ENCODE data around the gene FBXO40. TPM values are rescaled to one million over a fixed set of nuclear protein-coding genes. Genes with fewer than 3 reads are reported as not detected.
"Not testable (repeated sequence)": the region's sequence is repeated elsewhere in the genome, so short reads cannot be mapped to it uniquely, and the experiment has no call there.

FBXO40 gene, protein sequence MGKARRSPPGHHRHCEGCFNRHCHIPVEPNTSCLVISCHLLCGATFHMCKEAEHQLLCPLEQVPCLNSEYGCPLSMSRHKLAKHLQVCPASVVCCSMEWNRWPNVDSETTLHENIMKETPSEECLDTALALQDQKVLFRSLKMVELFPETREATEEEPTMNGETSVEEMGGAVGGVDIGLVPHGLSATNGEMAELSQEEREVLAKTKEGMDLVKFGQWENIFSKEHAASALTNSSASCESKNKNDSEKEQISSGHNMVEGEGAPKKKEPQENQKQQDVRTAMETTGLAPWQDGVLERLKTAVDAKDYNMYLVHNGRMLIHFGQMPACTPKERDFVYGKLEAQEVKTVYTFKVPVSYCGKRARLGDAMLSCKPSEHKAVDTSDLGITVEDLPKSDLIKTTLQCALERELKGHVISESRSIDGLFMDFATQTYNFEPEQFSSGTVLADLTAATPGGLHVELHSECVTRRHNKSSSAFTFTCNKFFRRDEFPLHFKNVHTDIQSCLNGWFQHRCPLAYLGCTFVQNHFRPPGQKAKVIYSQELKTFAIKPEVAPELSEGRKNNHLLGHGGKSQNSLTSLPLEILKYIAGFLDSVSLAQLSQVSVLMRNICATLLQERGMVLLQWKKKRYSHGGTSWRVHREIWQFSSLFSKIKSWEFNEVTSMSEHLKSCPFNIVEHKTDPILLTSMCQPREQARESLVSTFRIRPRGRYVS
- polyA plus RNA-seq (ENCODE audit: insufficient read length in 3 of 3), result under 1 TPM in 1 of 3 donors, not detected in 2; 0.03 TPM
- long read RNA-seq, donor 1, result 0 reads
- long read RNA-seq, donor 2, result 0 reads
- long read RNA-seq, donor 3, result 0 reads
- long read RNA-seq, donor 4, result 0 reads
- long read RNA-seq, donor 5, result 0 reads
- long read RNA-seq, donor 6, result 0 reads
- long read RNA-seq, donor 7, result 0 reads
- long read RNA-seq, donor 8, result 0 reads
- long read RNA-seq, donor 9, result 0 reads
- long read RNA-seq, donor 10, partial matches to known transcripts, result 130 of 130 reads
- long read RNA-seq, donor 10, other reads (novel, unspliced or antisense), result 0 of 130 reads
- long read RNA-seq, donor 11, result 0 reads
- long read RNA-seq, donor 12, result 0 reads
- long read RNA-seq, donor 13, result 0 reads
- long read RNA-seq, donor 14, result 0 reads
- long read RNA-seq, donor 15, partial matches to known transcripts, result 18 of 18 reads
- long read RNA-seq, donor 15, other reads (novel, unspliced or antisense), result 0 of 18 reads
- long read RNA-seq, donor 16, result 0 reads

DNA sequence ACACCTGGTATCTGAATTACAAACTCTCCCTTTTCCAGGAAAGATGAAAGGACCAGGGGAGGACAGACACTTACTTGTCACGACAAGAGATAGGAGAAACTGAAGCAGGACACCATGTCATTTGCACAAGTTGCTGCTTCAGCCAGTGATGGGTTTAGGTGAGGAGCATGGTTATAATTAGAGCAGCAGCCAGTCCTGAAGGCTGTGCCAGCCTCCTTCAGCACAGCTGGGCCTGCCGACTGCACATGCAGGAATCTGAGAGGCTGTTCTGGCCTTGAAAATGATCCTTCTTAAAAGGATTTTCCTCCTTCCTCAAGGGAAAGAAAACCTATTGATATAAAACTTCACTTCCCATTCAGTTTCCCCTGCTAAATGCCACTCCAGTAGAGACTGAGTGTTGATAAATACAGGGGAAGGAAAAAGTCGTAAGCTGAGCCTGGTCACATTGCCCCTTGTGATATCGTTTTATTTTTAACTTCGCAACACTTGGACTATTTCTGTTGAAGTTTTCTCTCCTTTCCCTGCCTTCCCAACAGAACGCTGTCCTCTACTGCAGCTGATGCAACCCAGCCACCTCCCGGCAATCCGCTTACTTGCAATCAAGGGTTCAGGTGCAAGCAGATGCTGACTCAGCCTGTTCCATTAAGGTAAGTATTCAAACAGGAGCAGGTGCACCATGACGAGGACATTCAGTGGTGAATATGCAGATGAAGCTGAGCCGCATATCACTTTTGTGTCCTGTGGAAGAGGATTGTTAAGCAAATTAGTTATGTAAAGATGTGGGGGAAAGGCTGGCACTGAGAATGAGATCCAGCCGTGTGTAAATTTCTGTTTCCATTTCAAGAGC lies at the start of gene FBXO40:
FBXO40 (plus strand) TSS at position 524 of the 847 bp plus-strand sequence. CDS start 27,197 bp downstream, outside the sequence.
- DNase-seq, result no peak

DNA sequence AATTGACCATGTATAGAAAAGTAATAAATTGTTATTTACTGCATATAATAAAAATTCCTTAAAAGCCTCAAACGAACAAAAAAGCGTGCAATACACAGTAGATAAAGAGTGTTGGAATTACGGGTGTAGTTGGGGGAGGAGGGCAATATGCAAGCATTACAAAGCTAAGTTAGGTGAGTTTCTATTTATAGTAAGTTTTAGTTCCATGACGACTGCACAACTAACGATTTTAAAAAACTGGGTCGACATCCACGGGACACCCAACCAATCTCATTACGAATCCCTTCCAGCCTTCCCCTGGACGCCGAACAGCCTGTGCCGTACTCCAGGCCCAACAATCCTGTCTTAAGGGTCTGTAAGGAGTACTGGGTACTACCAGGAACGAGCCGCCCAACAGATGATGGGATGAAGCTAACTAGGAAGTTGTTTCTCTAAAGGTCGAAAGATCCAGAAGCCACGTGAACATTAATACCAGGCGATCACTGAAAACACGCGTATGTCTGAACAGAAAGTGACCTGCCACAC lies 48.1 kb upstream of the FBXO40 start:
- no peak for DNase-seq

DNA sequence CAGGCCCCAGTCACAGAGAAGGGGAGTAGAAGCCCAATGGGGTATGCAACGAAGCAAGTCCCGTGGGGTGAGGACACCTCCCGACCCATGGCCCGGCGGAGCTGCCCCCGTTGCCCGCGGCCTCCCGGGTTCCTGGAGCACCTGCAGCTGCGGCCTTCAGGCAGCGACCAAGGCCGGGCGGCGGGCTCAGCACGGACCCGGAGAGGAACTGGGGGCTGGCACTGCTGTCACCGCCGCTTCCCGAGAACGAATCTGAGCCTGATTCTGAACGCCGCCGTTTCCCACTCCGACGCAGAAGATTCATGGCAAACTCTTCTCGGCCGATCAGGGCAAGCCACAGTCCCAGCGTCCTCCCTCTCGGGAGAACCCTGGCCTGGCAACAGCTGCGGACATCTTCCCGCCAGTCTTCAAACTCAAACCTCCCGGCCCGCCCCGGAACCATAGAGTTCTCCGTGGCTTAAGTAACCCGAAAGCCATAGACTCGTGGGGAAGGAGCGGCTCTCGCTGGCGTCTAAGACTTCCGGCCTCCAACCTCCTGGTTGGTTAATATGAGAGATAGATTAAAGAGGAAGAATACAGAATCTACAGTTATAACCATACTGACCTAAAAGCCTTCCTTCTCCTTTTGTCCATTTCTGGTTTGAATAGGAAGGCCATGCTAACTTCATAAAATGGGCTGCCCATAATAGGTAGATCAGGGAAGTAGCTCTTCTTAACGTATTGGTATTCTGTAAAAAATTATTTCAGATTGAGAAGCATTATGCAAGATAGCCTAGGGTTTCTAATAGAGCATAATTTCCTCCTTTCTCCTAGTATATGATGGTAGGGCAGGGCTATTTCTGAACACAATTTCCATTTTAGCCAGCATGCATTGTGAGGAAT lies 47.4 kb upstream of the FBXO40 start, which contains the start of gene POLQ:
POLQ (minus strand) TSS at position 415 of the 882 bp plus-strand sequence; CDS start at position 304, 111 bp downstream.
- DNase-seq, result peak; percentile 94

DNA sequence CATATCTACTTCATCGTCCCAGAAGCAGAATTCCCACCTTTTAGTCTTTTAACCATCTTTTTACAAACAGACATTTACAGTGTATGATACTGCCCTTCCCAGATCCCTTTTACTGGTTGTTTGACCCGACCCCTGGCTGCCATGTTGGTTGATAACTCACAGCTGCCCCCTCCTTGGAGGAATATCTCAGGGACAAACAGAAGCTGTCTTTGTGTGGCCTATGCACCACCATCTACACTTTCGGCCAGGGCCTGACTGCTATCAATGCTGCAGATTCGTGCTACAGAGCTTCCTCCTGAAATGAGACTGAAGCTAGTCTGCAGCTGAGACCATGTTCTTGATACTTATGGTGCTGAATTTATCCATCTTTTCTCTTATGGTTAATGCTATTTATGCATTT lies 40.8 kb upstream of the FBXO40 start:
- DNase-seq, result no peak

DNA sequence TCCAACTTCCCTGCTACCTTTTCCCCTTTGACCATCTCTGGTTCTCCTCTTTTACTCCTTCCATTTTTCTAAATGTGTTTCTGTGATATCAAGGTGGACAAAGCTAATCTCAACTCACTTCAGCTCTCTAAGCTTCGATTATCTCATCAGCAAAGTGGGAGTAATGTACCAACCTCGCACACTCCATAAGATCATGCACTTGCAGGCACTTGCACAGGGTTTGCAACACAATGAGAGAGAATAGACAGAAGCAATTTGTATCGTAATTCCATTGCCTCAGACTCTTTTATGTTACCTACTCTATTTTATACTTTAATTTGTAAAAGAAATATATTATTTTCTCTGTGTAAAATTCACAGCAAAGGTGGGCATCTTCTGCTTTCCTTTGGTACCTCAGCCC lies 40.4 kb upstream of the FBXO40 start:
- no peak for DNase-seq

DNA sequence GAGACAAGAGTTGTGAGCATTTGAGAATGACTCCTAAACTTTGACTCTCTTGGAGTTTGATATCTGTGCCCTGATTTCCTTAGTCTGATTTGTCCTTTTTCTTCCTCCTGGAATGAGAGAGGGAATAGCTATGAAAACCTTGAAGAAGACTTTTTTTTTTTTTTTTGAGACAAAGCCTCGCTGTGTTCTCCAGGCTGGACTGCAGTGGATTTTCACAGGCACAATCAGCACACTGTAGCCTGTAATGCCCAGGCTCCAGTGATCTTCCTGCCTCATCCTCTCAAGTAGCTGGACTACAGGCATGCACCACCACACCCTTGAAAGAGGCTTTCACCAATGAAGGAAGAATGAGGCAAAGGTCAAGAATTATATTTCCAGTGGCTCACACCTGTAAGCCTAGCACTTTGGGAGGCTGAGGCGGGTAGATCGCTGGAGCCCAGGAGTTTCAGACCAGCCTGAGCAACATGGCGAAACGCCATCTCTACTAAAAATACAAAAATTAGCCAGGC lies 35.7 kb upstream of the FBXO40 start:
- no peak for DNase-seq

DNA sequence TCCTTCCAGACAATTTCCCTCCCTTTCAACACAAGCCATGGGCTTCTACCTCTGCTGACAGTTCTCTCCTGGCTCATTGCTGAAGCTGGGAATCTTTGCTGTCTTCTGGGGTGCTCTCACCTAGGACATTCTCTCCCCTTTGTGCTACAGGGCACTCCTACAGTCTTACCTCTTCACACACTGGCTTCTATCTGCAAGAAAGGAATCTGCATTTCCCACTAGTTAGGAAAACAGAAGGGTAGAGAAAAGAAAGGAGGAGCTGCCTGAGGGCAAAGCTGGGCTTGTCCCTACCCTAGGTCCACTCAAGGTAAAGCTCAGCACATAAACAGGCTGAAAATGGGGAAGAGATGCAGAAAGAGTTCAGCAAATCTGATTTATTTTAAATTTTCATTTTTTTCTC lies 31.0 kb upstream of the FBXO40 start:
- no peak for DNase-seq

DNA sequence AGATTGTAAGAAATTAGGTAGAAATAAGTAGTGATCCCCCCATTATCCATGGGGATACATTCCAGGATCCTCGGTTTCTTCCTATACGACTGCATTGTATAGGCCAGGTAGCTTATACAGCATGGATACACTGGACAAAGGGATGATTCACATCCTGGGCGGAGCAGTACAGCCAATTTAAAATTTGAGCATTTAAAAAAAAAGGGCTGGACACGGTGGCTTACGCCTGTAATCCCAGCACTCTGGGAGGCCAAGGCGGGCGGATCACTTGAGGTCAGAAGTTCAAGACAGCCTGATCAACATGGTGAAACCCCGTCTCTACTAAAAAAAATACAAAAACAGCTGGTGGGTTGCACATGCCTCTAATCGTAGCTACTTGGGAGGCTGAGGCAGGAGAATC lies 26.4 kb upstream of the FBXO40 start:
- no peak for DNase-seq

DNA sequence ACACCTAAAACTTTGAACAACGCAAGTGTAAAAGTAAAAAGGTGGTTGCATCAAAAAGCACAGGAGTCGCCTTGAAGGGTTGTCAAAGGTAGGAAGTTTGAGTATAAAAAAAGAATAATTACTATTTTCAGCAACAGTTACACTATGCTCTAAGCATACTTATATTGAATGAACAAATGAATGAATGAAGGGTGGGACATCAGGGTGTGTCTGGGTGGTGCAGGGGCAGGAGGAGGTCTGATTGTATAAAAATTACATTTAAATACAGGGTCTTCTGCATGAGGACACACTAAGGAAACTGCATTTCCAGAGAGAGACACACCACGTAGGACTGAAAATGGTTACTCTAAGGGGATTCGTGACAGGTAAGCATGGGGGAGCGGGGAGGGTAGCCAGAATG lies 25.5 kb upstream of the FBXO40 start, which contains the start of gene ARGFX:
ARGFX (plus strand) TSS at position 301 of the 400 bp plus-strand sequence. CDS start 2,765 bp downstream, outside the sequence.
- no peak for DNase-seq

DNA sequence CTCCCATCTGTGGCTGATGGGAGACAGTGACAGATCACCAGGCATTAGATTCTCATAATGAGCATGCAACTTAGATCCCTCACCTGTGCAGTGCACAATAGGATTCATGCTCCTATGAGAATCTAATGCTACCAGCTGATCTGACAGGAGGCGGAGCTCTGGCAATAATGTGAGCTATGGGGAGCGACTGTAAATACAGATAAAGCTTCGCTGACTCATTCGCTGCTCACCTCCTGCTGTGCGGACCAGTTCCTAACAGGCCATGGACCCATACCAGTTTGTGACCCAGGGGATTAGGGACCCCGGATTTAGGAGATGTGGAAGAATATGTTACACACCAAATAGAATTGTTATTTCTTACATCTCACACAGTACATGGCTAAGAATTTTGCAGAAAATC lies 18.7 kb upstream of the FBXO40 start:
- no peak for DNase-seq

DNA sequence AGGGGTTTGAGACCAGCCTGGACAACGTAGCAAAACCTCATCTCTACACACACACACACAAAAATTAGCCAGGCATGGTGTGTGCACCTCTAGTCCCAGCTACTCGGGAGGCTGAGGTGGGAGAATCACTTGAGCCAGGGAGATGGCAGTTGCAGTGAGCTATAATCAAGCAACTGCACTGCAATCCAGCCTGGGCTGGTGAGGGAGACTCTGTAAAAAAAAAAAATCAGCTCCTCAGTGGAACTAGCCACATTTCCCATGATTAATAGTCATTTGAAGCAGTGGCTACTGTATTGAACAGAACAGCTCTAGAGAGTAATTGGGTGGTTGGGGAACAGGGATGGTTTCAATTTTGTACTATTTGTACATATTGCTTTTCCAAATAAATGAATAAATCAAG lies 11.5 kb upstream of the FBXO40 start:
- no peak for DNase-seq

DNA sequence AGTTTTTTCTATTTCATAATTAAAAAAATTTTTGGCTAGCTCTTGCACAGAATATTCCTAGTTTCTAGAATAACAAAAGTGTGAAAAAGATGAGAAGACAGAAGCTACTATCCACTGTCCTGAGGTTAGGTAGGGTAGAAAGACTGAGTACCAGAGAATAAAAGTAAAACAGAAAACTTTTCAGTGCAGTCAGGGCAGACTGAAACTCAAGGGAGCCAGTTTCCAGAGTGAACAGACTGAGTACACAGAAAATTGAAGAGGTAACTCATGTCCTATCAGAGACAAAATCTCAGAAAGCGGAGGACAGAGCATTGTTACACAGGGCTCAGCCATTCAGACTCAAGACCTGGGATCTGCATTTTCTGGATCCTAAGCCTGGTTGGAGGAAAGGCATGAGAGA lies 8.8 kb upstream of the FBXO40 start:
- DNase-seq, result no peak

DNA sequence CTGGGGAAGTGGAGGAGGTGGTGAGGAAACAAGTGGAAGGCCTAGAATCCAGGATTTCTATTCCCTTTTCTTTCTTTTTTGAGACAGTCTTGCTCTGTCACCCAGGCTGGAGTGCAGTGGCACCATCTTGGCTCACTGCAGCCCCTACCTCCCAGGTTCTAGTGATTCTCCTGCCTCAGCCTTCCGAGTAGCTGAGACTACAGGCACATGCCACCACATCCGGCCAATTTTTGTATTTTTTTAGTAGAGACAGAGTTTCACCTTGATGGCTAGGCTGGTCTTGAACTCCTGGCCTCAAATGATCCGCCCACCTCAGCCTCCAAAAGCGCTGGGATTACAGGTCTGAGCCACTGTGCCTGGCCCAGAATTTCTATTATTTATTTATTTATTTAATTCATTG lies 627 bp downstream of the FBXO40 start:
- DNase-seq, result not testable (repeated sequence)

DNA sequence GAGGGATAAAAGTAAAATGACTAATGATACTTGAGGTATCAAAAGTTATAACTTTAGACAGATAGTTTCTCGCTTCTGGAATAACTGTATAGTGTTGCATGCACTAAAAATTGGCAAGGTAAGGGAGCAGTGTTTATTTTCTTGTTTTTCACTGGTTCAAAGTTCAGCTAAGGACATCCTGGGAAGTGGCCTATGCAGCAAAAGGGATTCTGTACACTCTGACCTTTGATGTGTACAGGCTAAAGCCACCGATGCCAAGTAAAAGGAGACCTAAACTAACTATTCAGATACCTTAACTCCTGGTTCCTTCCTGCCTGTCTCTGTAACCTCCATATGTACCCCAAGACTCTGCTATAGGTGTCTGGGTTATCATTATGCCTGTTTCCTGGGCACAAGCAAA lies 1.7 kb downstream of the FBXO40 start:
- DNase-seq, result no peak

DNA sequence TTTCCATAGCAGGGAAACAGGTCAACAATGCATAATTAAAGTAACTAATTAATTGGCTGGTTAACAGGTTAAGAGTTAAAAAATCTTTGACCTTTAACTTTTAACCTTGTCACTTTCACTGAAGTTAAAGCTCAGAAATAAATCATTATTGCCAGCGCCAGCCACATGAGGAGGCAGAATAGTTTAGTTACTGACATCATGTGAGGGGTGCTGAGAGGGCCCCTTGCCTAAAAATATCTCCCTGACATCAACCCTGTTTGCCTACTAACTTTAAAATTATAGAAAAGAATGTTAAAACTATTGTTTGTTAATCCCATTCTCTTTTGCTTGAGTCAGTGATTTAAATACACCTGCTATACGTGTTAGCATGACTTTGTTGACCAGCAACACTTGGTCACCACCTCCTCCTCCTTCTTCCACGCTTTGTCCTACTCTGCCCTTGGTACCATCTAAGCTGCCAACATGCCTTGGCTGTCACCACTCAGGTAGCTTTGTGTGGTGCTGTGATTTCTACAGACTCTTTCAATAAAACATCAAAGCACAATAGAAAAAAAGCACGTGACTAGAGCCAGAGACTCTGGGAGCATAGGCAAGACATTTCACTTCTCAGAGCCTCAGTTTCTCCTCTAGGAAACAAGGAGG lies 2.7 kb downstream of the FBXO40 start:
- no peak for DNase-seq

DNA sequence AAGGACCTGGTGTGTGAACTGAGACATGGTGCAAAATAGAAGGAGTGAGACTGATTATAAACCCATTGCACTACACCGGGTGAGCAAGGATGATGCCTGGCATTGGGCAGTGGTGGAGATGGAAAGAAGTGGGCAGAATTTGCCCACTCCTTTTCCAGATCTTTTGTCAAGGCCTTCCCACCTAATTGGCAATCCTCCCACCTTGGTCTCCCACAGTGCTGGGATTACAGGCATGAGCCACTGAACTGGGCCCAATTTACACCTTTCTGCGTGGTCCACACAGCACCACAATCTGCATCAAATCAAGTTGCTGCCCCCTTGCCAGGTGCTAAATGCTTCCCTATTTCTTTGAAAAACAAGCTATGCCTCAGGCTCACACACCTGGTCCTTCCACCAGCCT lies 5.4 kb downstream of the FBXO40 start:
- DNase-seq, result no peak

DNA sequence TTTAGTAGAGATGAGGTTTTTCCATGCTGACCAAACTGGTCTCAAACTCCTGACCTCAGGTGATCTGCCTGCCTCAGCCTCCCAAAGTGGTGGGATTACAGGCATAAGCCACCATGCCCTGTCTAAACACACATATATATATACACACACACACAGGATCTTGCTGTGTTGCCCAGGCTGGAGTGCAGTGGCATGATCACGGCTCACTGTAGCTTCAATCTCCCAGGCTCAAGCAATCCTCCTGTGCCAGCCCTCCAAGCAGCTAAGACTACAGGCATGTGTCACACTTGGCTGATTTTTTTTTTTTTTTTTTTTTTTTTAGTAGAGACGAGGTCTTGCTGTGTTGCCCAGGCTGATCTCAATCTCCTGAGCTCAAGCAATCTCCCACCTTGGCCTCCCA lies 6.7 kb downstream of the FBXO40 start:
- DNase-seq, result not testable (repeated sequence)

DNA sequence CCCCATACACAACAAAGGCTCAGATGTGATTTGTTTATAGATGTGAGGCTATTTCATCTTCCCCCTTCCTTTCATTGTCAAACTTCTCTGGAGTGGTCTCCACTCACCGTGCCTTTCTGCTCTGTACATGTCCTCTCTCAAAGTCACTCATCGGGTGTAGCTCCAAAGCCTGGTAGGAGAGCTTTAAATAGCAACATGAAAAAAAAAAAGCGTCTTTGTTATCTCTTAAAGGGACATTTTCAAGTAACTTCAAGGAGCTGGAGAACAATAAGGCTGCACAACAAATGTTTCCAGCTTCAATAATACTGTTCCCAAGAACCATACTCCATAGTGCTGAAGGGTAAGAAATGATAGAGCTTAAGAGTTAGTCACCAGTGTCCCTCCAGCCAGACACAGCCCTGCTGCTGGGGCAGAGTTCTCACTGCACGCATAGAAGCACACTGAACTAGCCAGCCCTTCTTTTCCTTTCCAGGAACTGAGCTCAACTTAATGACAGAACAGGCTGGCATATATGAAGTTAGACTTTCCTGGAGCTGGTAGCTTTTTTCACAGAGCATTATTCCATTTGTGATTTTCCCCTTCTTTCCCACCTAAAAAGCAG lies 8.1 kb downstream of the FBXO40 start:
- no peak for DNase-seq

DNA sequence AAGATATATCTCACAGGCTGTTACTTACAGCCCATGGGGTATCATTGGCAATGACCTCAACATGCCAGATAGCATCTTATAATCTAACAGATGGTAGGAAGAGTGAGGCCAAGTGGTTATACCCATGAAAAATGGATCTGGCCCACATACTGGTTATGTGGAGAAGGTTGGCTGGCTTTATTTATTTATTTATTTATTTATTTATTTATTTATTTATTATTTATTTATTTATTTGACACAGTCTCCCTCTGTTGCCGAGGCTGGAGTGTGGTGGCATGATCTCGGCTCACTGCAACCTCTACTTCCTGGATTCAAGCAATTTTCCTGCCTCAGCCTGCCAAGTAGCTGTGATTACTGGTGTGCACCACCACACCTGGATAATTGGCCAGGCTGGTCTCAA lies 11.6 kb downstream of the FBXO40 start:
- no peak for DNase-seq
